T follicular helper cell (primary cell): ENCODE results near the gene ELOVL2.

Experiments used
- DNase-seq: peaks from one replicate; pipeline ENCODE4 v3.0.0-alpha.2; 2020; ENCODE audit warnings: low read depth

Gene ELOVL2

DNA sequence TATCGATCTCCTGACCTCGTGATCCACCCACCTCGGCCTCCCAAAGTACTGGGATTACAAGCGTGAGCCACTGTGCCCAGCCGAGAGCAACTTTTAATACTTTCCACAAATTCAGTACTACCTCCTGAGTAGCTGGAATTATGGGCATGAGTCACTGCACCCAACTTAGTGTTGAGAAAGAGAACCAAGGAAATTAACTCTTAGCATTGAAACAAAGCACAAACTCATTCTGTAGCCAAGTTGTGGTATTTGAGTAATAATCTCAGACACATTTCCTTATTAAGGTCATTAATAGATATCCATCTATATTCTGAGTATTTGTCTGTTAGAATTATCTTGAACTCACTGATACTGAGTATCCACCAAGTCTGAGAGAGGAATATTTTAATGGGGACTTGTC, 14.3 kb upstream of the ELOVL2 start:
- no peak for DNase-seq

GRCh38 chr6:11056871-11057270, 12.8 kb upstream of the ELOVL2 start:
- no peak for DNase-seq

DNA sequence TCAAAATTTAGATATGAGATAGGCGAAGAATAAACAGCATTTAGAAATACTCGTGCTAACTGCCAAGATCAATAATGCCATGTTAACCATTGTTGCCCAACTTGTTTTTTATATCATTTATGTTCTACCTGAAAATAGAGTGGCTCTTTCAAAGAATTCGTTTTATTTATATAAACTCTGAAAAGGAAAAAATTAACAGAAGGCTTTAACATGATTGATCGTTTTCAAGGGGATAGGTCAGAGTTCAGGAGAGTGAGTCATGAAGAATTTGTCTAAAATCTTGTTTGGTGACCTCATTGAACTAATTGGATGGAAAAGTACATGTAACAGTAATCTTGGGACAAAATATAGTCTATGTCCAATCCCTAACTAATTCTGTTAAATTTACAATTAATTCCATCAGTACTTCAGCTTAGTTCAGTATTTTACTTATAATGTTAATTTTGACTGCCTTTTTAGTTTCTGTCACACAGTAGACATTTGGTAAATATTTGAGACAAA, 11.1 kb upstream of the ELOVL2 start:
- no peak for DNase-seq

DNA sequence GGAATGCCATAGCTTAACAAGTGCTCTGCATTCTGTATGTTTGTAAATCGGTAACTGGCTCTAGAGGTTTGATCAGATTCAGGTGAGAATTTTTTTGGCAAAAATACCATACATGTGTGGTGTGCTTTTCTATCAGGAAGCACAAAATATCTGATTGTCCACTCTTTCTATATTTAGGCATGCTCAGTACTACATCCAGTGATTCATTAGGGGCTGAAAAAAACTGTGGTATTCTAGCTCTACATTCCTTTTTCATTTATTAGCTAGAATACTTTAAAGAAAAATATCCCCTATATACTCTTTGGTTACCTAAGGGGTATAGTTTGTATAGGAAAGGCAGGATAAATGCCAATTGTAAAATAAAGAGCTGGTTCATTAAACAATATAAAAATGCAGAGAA, 10.6 kb upstream of the ELOVL2 start:
- DNase-seq: no peak

GRCh38 chr6:11053307-11053706, 9.2 kb upstream of the ELOVL2 start:
- DNase-seq: no peak

- DNase-seq: no peak
These were observed 6.6 kb upstream of the ELOVL2 start for GRCh38 chr6:11050731-11051130.

- no peak for DNase-seq
These were observed 635 bp upstream of the ELOVL2 start for GRCh38 chr6:11044712-11045167.

DNA sequence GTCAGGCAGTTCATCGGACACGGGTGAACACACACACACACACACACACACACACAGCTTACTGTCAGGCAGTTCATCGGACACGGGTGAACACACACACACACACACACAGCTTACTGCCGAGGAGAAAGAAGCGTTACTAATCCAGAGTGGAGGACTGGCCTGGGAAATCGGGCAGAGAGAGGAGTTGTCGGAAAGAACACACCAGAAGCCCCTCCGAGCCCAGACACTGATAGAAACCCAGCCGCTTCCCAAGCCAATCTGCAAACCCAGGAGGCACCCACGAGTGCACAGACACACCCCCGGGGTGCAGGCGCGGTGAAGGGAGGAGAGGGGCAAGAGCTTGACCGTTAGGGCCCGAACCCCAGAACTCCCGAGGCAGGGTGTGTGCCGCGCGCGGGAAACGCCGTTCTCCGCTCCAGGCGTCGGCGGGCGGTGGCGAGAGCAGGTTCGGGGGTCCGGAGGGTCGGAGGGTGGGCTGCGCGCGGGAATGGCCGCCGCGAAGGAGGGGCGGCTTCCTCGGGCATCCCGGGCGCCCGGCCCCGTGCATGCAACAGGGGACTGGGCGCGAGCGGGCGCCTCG, 636 bp downstream of the ELOVL2 start:
- no peak for DNase-seq

DNA sequence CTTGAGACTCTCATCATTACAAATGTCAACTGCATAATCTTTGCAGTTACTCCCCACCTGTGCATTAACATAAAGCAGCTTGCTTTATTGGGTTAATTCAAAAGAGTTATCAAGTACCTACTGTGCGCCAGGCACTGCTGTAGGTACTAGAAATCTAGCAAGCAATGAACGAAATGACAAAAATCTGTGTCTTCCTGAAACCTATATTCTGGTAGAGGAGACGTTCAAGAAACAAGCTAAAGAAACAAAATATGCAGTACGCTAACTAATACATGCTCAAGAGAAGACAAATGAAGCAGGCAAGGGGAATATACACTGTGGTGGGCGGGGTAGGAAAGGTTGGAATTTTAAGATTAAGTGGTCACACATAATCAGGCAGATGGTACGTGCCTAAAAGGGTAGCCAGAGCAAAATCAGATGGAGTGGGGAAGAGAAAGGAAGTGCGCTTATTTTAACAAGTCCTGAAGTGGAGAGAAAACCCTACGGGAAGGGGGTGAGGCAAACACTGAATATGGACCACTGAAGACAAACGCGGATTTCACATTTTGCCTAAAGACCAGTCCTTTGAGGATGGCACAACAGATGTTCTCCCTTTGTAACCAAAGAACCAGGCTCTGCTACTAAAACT, 1.2 kb downstream of the ELOVL2 start:
- no peak for DNase-seq

- no peak for DNase-seq
These were observed 1.9 kb downstream of the ELOVL2 start for GRCh38 chr6:11042025-11042749.

GRCh38 chr6:11040134-11040533, 4.0 kb downstream of the ELOVL2 start:
- DNase-seq: no peak

DNA sequence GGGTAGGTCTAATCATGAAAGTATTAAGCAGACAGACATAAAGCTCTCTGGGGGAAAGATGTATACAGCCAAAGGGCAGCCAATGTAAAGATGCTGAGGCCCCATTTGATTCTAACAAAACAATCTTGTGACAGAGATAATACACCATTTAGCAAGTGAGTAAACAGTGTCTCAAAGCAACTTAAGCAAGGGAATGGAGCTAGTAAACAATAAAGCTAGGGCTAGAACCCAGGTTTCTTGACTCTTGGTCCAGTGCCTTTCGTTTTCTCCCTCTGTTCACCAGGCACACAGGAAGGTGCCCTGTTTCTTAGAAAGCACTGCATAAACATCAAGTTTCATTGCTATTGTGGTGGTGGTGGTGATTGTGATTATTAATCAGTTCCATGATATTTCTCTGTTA, 5.1 kb downstream of the ELOVL2 start:
- no peak for DNase-seq

DNA sequence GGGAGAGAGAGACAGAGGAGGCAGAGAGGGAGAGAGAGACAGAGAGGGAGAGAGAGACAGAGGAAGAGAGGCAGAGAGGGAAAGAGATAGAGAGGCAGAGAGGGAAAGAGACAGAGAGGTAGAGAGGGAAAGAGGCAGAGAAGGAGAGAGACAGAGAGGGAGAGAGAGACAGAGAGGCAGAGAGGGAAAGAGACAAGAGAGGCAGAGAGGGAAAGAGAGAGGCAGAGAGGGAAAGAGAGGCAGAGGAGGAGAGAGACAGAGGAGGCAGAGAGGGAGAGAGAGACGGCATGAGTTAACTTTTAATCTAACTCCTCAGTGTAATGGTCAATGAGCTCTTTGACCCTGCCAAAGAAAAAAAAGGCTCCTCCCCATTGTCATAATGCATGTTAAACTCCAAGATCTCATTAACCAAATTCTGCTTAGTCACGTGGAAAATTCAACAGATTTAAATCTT, 7.1 kb downstream of the ELOVL2 start:
- no peak for DNase-seq

- no peak for DNase-seq
These were observed 7.8 kb downstream of the ELOVL2 start for GRCh38 chr6:11036351-11036740.

DNA sequence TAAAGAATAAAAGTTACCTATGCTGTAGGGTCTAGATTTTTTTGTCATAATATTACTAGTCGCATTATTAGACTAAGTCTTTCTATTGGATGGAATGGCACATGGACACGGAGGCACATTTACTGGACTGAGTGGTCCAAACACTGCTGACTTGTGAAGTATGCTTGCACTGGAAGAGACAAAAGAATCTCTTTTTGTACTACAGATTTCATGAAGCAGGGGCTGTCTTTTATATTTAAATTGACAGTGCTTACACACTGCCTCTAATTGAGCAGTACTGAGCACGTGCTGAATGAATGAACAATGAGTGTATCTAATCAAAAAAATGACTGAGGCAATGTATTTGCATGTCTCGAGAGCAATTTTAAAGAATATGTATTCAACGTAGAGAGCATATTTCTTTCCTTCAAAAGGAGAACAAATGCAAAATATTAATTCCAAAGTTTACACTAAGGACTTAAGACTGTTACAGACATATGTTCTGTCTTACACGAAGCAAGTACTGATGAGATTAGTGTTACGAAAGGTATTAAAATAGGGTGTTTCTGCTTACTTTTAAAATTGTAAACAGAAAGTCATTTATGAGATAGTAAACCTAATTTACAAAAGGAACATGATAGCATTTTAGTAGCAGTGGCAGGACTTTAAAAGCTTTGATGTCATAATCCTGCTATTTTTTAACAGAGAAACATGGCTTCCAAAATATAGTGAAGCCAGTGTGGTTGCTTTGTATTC, 8.3 kb downstream of the ELOVL2 start:
- no peak for DNase-seq

DNA sequence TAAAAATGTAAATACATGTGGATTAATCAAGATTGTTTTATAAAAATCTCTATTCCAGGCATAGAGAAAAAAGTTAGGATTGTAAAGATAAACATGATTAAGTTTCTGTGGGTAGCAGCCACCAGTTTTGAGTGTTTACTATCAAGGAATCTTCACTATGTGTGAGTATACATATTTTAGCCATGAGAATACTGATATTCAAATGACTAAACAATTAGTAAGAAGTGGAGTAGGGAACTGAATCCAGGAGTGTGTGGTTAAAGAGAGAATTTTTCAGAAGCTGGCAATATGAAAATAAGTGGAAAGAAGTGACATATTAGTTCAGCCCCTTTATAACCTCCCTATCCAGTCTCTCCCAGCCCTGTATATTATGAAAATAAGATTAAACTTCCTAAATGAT, 10.3 kb downstream of the ELOVL2 start:
- DNase-seq: no peak

GRCh38 chr6:11030904-11031303, 13.2 kb downstream of the ELOVL2 start:
- DNase-seq: no peak

DNA sequence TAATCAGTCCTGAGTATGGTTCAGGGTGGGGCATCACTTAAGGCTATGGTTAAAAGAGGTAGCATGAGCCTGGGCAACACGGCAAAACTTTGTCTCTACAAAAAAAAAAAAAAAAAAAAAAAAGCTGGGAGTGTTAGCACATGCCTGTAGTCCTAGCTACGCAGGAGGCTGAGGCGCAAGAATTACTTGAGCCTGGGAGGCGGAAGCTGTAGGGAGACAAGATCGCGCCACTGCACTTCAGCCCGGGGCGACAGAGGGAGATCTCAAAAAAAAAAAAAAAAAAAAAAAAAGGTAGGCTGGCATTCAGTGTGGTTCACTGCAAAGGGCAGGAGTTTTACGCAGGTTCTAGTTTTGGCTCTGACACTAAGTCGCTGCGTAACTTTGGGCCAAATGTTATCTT, 15.1 kb downstream of the ELOVL2 start:
- DNase-seq: no peak

DNA sequence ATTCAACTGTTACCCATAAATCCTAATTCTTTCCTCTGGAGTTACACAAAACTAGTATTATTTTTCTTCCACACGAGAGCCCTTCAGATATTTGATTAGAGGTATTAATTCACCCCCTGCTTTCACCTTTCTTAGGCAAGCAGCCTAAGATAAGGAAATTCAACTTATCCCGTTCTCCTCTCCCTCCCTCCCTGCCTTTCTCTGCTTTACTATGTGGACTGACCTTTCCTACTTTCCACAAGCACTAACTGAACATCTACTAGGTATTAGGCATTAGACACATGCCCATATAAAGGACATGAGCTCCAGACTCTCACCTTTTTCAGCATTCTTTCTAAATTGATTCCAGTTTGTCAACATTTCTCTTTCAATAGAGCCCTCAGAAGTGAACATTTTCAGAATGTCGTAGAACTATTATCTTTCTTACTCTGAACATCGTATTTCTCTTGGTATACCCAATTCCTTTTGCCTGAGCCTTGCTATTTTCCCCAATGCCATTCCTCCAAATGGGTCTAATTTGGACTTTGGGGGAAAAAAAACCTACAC, 16.5 kb downstream of the ELOVL2 start:
- DNase-seq: no peak

- no peak for DNase-seq
These were observed 18.0 kb downstream of the ELOVL2 start for GRCh38 chr6:11025921-11026635.

- no peak for DNase-seq
These were observed 19.0 kb downstream of the ELOVL2 start for GRCh38 chr6:11025130-11025529.

GRCh38 chr6:11023032-11023431, 21.1 kb downstream of the ELOVL2 start:
- no peak for DNase-seq
